Stimulated activated CD4-positive, alpha-beta T cell treated with anti-CD3 and anti-CD28 coated beads, Interleukin-1b, Interleukin-23, amount 100 ng/mL, for 48 hours (primary cell): ENCODE measurements around the gene FANCI.

Experiments used
- DNase-seq: peaks from one replicate; pipeline ENCODE4 v3.0.0-alpha.2; 2020

The FANCI gene

DNA sequence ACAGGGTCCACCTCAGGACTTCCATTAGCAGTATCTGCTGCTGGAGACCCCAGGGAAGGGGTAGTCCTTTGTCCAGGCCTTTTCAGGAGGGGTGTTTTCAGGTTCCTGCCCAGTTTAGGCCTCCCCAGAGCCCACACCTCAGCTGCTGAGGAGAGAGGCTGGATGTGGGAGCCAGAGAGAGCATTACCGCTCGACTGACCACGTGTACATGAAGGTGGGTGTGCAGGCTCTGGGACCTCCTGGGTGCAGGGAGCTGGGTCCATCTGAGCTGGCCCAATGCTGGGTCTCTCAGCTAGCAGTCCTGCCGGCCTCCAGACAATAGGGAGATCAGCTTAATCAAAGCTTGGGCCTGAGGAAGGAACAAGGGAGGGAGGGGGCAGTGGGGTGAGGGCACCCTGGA is 120.0 kb downstream of the FANCI start:
- DNase-seq = no peak

DNA sequence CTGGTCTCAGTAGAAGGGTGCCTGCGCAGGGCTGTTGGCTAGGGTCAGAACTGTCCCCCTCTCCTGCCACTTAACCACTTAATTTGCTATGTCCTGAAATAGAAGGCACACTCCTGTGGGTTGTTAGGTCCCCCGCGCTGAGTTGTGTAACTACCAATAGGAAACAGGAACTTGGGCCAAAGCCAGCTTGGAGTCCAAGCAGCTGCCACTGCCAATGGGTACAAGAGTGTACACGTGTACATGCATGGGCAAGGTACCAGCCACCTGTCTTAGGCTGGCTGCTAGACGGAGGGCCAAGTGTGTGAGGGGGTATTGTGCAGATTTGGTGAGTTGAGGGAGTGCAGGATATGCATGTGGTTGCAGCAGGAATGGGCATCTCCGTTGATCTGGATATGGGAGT is 120.6 kb downstream of the FANCI start:
- no peak for DNase-seq

- DNase-seq = no peak
These were observed 121.1 kb downstream of the FANCI start for GRCh38 chr15:89364741-89365450.

- no peak for DNase-seq
These were observed 121.8 kb downstream of the FANCI start for GRCh38 chr15:89365462-89366065.
